COR-L47 (cell line): ENCODE data around the gene ABLIM3.
"Not testable (repeated sequence)": the region's sequence is repeated elsewhere in the genome, so short reads cannot be mapped to it uniquely, and the experiment has no call there.

Experiments
- DNase-seq: peaks from one replicate; lab custom pipeline; 2025; lab: John Stamatoyannopoulos, UW

The ABLIM3 gene

GRCh38 chr5:149257889-149258705 lies 116.8 kb downstream of the ABLIM3 start:
- DNase-seq: no peak

GRCh38 chr5:149260761-149261160 lies 119.5 kb downstream of the ABLIM3 start:
- DNase-seq: no peak

GRCh38 chr5:149261246-149261645 lies 120.0 kb downstream of the ABLIM3 start:
- DNase-seq: no peak

- DNase-seq: no peak
These were observed 121.0 kb downstream of the ABLIM3 start for GRCh38 chr5:149262315-149262714.

- DNase-seq: peak; percentile 62
These were observed 123.3 kb downstream of the ABLIM3 start for GRCh38 chr5:149264439-149265067.

GRCh38 chr5:149265068-149265465 lies 123.8 kb downstream of the ABLIM3 start:
- no peak for DNase-seq

- DNase-seq: peak; percentile 4
These were observed 124.3 kb downstream of the ABLIM3 start for GRCh38 chr5:149265597-149265996.

- no peak for DNase-seq
These were observed 126.1 kb downstream of the ABLIM3 start for GRCh38 chr5:149267241-149267973.

GRCh38 chr5:149268928-149269557 lies 127.8 kb downstream of the ABLIM3 start:
- peak; percentile 35 for DNase-seq

GRCh38 chr5:149271195-149271715 lies 130.0 kb downstream of the ABLIM3 start:
- DNase-seq: no peak

- DNase-seq: peak; percentile 11
These were observed 130.6 kb downstream of the ABLIM3 start, which contains the start of gene AFAP1L1 for GRCh38 chr5:149271716-149272563. Gene AFAP1L1, plus strand, starts transcription at chr5:149271859. Its CDS starts 110 bp downstream, at chr5:149271969.

GRCh38 chr5:149272781-149273180 lies 131.5 kb downstream of the ABLIM3 start:
- not testable (repeated sequence) for DNase-seq

- no peak for DNase-seq
These were observed 131.9 kb downstream of the ABLIM3 start for GRCh38 chr5:149273237-149273636.

- DNase-seq: no peak
These were observed 132.7 kb downstream of the ABLIM3 start for GRCh38 chr5:149273950-149274349.

GRCh38 chr5:149274939-149275338 lies 133.6 kb downstream of the ABLIM3 start:
- DNase-seq: no peak

- no peak for DNase-seq
These were observed 136.5 kb downstream of the ABLIM3 start for GRCh38 chr5:149277801-149278200.

- DNase-seq: no peak
These were observed 137.3 kb downstream of the ABLIM3 start for GRCh38 chr5:149278451-149279210.

- no peak for DNase-seq
These were observed 138.4 kb downstream of the ABLIM3 start for GRCh38 chr5:149279661-149280060.

- DNase-seq: peak; percentile 72
These were observed 138.8 kb downstream of the ABLIM3 start for GRCh38 chr5:149280124-149280523.

GRCh38 chr5:149280802-149281201 lies 139.5 kb downstream of the ABLIM3 start:
- DNase-seq: no peak
